ENCODE data around the gene MAP4K2.
A peak's percentile ranks its signal among the peaks of the same experiment; 100 is the strongest.

Gene MAP4K2

DNA sequence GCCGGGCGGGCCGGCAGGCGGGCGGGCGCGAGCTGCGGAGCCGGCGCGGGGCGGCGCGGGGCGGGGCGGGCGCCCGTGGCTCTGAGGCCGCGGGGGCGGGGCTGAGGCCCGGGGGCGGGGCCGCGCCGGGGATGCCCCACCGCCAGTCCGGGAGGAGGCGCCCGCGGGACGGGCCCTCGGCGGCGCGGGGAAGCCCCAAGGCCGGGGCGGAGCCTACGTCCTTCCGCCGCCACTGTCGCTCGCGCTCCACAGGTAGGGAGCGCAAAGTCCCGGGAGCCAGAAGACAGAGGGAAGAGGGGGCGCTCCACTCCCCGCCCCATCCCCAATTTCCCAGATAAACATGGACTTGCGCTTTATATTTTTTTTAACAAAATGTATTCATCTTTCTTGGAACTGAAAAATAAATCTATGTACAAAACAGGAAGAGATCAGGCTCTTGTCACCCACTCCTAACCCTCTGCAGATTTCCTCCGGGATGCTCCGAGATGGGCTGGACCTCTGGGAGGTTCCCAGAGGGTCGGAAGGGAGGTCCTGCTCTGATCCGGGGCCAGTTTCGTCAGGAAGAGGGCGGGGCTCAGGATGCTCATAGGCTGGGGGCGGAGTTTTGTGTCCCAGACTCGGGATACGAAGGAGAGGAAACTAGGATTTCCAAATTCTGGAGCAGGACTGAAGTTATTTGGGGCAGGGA lies at the start of gene MAP4K2:
TSS of gene MAP4K2 (minus strand) at position 57 of the 688 bp plus-strand sequence. CDS start 65 bp downstream, outside the sequence.
- peak; percentile 44 for DNase-seq (ENCODE audit: extremely low read depth, low read depth)
- TF ChIP-seq, protein P1, sequence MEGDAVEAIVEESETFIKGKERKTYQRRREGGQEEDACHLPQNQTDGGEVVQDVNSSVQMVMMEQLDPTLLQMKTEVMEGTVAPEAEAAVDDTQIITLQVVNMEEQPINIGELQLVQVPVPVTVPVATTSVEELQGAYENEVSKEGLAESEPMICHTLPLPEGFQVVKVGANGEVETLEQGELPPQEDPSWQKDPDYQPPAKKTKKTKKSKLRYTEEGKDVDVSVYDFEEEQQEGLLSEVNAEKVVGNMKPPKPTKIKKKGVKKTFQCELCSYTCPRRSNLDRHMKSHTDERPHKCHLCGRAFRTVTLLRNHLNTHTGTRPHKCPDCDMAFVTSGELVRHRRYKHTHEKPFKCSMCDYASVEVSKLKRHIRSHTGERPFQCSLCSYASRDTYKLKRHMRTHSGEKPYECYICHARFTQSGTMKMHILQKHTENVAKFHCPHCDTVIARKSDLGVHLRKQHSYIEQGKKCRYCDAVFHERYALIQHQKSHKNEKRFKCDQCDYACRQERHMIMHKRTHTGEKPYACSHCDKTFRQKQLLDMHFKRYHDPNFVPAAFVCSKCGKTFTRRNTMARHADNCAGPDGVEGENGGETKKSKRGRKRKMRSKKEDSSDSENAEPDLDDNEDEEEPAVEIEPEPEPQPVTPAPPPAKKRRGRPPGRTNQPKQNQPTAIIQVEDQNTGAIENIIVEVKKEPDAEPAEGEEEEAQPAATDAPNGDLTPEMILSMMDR (IDR thresholded peaks at IDR 0.05; ENCODE audit: low read depth, low read length, missing control alignments): peak; percentile 29

DNA sequence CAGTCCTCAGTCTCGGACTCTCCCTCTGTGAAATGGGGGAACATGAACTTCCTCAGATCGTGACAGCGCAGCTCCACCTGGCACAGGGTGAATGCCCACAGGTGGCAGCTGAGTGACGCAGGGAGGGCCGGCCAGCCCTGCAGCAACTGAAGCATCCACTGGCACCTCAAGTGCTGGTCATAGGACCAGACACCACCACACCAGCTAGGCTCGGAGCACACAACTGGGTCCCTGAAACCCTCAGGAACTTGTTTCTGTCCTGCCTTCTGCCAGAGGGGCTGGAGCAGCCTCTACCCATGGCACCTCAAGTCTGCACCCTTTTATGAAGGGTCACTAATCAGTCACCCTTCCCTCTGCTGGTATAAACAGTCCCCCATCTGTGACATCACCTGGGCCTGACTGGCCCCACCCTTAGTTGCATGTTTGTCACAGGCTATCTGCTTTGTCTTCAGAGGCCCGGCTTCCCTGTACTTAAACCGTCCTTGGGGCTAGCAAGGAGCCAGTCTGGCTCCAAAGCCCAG lies 48.9 kb upstream of the MAP4K2 start:
- DNase-seq (ENCODE audit: extremely low read depth, low read depth): no peak
- TF ChIP-seq, protein P1 (IDR thresholded peaks at IDR 0.05; ENCODE audit: low read depth, low read length, missing control alignments): no peak
- H3K4me3 ChIP-seq (replicated peaks; ENCODE audit: low read depth, low read length): no peak overlapping the region

More for the DNA sequence above, at the start of gene MAP4K2:
- peak within 1 kb of the TSS; percentile 57 for H3K4me3 ChIP-seq (replicated peaks; ENCODE audit: low read depth, low read length)

DNA sequence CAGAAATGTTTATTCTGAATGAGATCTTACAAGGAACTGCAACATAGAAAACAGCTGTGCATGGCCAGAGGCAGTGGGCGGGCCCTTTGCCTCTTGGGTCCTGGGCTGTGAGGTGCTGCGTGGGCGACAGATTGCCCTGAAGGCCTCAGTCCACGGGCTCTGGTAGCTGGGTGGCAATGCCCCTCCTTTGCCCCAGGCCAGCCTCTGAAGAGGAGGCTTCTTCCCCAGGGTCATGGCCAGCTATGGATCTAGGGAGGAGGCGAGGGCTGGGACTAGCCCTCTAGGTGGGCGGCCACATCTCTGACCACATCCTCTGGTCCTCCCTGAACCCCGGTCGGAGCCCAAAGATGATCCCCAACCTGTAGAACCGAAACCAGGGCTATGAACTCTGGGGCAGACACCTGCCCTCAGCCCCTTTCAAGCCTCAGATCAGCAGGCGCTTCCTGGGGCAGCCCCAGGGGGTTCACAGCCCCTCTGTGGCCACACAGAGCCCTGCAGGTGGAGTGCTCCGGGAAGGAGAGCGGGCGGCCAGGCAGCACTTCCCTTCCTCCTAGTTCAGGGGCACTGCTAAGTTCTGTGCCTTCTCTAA lies 48.1 kb upstream of the MAP4K2 start:
- DNase-seq (ENCODE audit: extremely low read depth, low read depth): no peak
- H3K4me3 ChIP-seq (replicated peaks; ENCODE audit: low read depth, low read length): no peak overlapping the region
- TF ChIP-seq, protein P1 (IDR thresholded peaks at IDR 0.05; ENCODE audit: low read depth, low read length, missing control alignments): no peak

DNA sequence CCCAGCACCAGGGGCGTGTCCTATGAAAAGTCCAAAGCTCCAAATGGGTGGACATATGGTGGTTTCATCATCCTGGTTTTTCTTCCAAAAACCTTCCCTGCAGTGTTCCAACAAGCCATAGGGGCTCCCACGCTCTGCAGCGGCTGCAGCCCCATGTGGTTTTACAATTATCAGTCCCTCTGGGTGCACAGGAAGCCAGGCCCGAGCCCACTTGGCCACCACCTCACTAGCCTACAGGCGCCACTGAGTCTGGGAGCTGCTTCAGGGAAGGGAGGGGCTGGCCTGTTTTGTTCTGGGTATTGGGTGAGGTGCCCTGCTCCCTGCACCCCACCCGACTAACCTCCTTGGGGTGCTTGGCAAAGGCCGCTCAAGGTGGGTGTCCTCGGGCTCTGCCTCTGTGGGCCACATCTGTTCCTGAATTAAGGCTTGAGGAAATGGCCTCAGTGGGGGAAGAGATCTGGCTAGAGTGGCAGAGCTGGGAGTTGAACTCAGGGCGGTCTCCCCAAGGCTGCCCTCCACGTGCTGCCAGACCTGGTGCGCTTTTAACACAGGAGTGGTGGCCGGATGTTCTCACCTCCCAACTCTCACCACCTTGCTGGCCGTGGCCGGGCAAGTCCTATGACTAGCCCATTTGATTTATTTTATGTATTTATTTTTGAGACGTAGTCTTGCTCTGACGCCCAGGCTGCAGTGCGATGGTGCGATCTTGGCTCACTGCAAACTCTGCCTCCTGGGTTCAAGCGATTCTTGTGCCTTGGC lies 46.8 kb upstream of the MAP4K2 start:
- TF ChIP-seq, protein P1 (IDR thresholded peaks at IDR 0.05; ENCODE audit: low read depth, low read length, missing control alignments): no peak
- H3K4me3 ChIP-seq (replicated peaks; ENCODE audit: low read depth, low read length): no peak overlapping the region
- no peak for DNase-seq (ENCODE audit: extremely low read depth, low read depth)

DNA sequence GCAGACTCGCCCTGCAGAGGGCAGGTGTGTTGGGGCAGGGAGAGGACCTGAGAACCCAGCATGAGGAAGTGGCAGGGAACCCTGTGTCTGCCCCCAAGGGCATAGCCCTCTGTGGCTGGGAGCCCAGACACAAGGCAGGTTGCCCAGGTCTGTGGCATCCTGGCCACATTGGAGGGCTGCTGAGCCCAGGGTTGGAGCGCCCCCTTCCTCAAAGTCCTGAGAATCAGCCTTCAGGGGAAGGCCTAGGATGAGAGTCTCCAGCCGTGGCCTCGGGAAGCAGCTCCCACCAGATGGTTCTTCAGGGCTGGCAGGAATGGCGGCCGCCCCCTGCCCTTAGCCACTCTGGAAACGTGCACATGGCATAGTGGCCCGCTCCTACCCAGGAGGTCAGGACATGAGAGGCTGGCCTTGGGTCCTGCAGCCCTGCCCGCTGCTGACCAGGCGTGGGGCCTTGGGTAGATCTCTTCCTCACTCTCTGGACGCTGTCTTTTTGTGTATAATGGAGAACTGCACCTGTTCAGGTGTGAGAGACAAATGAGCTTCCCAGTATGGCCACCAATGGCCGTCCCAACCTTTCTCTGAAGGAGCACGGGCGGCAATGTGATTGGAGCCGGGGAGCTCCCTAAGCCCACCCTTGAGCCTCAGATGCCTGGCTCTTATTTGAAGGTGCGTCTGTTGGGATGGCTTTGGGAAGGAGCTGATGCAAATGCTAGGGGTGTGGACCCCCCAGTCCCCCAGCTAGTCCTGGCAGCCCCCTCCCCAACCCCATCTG lies 46.0 kb upstream of the MAP4K2 start:
- no peak for DNase-seq (ENCODE audit: extremely low read depth, low read depth)
- TF ChIP-seq, protein P1 (IDR thresholded peaks at IDR 0.05; ENCODE audit: low read depth, low read length, missing control alignments): no peak
- H3K4me3 ChIP-seq (replicated peaks; ENCODE audit: low read depth, low read length): no peak overlapping the region

DNA sequence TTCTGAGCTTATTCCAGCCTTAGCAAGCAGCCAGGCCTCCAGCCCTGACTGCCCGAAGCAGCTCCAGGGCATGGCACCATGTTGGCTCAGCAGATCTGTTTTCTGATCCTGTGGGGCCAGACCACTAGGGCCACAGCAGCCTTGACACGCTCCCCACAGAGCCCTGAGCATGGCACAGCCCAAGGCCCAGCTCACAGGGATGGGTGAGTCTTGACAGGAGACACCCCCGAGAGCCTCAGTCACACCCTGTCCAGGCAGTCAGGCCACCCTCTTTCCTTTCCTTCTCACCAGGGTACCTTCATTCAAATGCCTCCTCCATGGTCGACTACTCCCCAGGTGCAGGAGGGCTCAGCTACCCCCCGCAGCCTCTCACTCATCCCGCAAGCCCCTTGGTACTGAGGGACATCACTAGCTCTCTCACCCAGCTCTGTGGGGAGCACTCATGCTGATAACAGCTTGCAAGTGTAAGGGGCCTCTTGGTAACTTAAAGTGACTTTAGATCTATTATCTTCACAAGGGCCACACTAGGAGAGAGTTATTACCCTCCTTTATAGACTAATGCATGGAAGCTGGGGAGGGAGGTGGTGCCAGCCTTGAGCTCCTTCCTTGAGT lies 45.3 kb upstream of the MAP4K2 start:
- no peak for DNase-seq (ENCODE audit: extremely low read depth, low read depth)
- no peak overlapping the region for H3K4me3 ChIP-seq (replicated peaks; ENCODE audit: low read depth, low read length)
- TF ChIP-seq, protein P1 (IDR thresholded peaks at IDR 0.05; ENCODE audit: low read depth, low read length, missing control alignments): no peak
